Renal cortical epithelial cell (primary cell): ENCODE data around the gene ADRB2. TPM values are rescaled to one million over a fixed set of nuclear protein-coding genes. Genes with fewer than 3 reads are reported as not detected.

Experiments
- DNase-seq: peaks from one replicate; pipeline ENCODE4 v3.0.0-alpha.2; 2011; ENCODE audit warnings: low read depth
- total RNA-seq: library from RNA; depleted of rRNA; stranded (reverse); fragments of >200 nt; gene quantifications from 2 replicates; pipeline ENCODE4 v1.2.3, GENCODE V29; 2014

The ADRB2 gene
- total RNA-seq, 1 donor from 2014 or later = 2.7 TPM

- DNase-seq = no peak
Observed at GRCh38 chr5:148831590-148832565, 5.5 kb downstream of the ADRB2 start.

GRCh38 chr5:148833122-148833521 lies 6.7 kb downstream of the ADRB2 start:
- DNase-seq = no peak

GRCh38 chr5:148833925-148834324 lies 7.5 kb downstream of the ADRB2 start:
- DNase-seq = no peak

GRCh38 chr5:148834689-148835088 lies 8.3 kb downstream of the ADRB2 start:
- no peak for DNase-seq

GRCh38 chr5:148836272-148837250 lies 10.2 kb downstream of the ADRB2 start:
- no peak for DNase-seq

GRCh38 chr5:148837383-148837782 lies 11.0 kb downstream of the ADRB2 start:
- DNase-seq = no peak

- DNase-seq = no peak
Observed at GRCh38 chr5:148838357-148838756, 11.9 kb downstream of the ADRB2 start.

- no peak for DNase-seq
Observed at GRCh38 chr5:148839960-148840359, 13.5 kb downstream of the ADRB2 start.

- DNase-seq = no peak
Observed at GRCh38 chr5:148840531-148840930, 14.1 kb downstream of the ADRB2 start.

- DNase-seq = no peak
Observed at GRCh38 chr5:148841519-148841918, 15.1 kb downstream of the ADRB2 start.

- DNase-seq = no peak
Observed at GRCh38 chr5:148842161-148842560, 15.8 kb downstream of the ADRB2 start.

GRCh38 chr5:148843510-148844318 lies 17.3 kb downstream of the ADRB2 start:
- DNase-seq = no peak

- no peak for DNase-seq
Observed at GRCh38 chr5:148844433-148845280, 18.2 kb downstream of the ADRB2 start.

GRCh38 chr5:148846930-148847329 lies 20.5 kb downstream of the ADRB2 start:
- DNase-seq = no peak

GRCh38 chr5:148847456-148847855 lies 21.0 kb downstream of the ADRB2 start:
- DNase-seq = no peak

- DNase-seq = no peak
Observed at GRCh38 chr5:148848393-148849031, 22.1 kb downstream of the ADRB2 start.

- DNase-seq = no peak
Observed at GRCh38 chr5:148849461-148849860, 23.1 kb downstream of the ADRB2 start.

- no peak for DNase-seq
Observed at GRCh38 chr5:148850836-148851235, 24.4 kb downstream of the ADRB2 start.

GRCh38 chr5:148853868-148854267 lies 27.5 kb downstream of the ADRB2 start:
- no peak for DNase-seq
